ENCODE data around the gene LAMA1. TPM values are rescaled to one million over a fixed set of nuclear protein-coding genes. Genes with fewer than 3 reads are reported as not detected.

LAMA1 gene
- total and polyA plus RNA-seq, 2 donors (not counting 3 experiments of a cell fraction or from before 2014, with no cell fraction given) = 0.04 TPM; not detected in 1

DNA sequence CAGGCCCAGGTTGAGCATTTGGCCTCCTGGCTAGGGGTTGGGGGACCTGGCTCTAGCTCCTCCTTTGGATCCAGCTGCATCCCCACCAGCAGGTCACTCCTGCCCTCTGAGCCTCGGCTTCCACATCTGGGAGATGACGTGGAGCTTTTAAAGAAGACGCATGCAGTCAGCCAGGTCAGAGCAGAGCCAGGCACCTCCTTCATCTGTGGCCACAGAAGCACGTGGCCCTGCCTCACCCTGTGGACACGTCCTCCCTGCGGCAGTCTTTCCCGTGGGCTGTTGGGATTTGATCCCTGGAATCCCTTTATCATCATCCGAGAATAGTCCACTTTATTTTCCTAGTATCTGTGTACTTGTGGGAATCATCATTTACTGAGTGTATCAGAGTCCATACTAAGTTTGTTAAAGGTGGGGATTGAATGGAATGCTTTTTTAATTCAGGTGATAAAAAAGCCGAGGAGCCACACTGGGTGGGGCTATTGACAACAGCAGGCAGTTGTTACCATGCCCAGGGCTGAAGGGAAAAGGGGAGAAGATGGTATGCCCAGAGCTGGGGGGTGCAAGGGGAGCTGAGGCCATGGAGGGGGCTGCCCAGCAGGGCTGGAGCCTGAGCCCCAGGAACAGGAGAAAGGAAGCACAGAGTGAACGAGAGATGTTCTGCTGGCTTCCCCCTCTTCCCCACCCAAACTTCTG, 170.1 kb downstream of the LAMA1 start:
- no peaks in the 10 kb centered on the region for H3K79me2 ChIP-seq (ENCODE audit: control insufficient read depth, insufficient read depth, low read length)
- no peak overlapping the region for H3K4me2 ChIP-seq (ENCODE audit: insufficient read depth, low read length)
- CTCF ChIA-PET = no interaction called here
- dilution Hi-C loops (cut with MboI; ENCODE audit: extremely low pct_ligation_motif_present, low sequenced_read_pairs) = no loop called here
- no peak overlapping the region for H2AFZ ChIP-seq (ENCODE audit: low read depth, low read length)
- no peak for DNase-seq (ENCODE audit: low read depth, low spot score)
- BruUV-seq (replicated peaks) = no TSS peak
- TF ChIP-seq POLR2A (IDR thresholded peaks at IDR 0.05; ENCODE audit: low read depth, low read length) = no peak
- TF ChIP-seq EZH2 (IDR thresholded peaks at IDR 0.05; ENCODE audit: borderline replicate concordance, low read depth, low read length, severe bottlenecking) = no peak
- TF ChIP-seq GATA2 (IDR thresholded peaks at IDR 0.05; ENCODE audit: insufficient read depth, insufficient read length, low read depth, low read length) = no peak
- TF ChIP-seq, protein P1, sequence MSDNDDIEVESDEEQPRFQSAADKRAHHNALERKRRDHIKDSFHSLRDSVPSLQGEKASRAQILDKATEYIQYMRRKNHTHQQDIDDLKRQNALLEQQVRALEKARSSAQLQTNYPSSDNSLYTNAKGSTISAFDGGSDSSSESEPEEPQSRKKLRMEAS (IDR thresholded peaks at IDR 0.05; ENCODE audit: insufficient read depth, insufficient read length) = no peak
- no peak for TF ChIP-seq JUN (IDR thresholded peaks at IDR 0.05; ENCODE audit: borderline replicate concordance, insufficient read depth, insufficient read length, low read depth)
- TF ChIP-seq FOS (IDR thresholded peaks at IDR 0.05; ENCODE audit: borderline replicate concordance, insufficient read depth, low read length) = no peak
- no peak for TF ChIP-seq MYC (IDR thresholded peaks at IDR 0.05; ENCODE audit: low read depth, low read length)
- TF ChIP-seq POLR2AphosphoS5 (IDR thresholded peaks at IDR 0.05; ENCODE audit: insufficient read depth, low read depth, low read length) = no peak
- TF ChIP-seq CTCF (IDR thresholded peaks at IDR 0.05; ENCODE audit: extremely low read depth in 1 of 2, insufficient read depth in 1 of 2, low read depth in 1 of 2, low read length in 2 of 2) = no peak
- no peaks in the 10 kb centered on the region for H3K9me1 ChIP-seq (replicated peaks; ENCODE audit: control insufficient read depth, extremely low read depth, insufficient read depth, low read length)
- H4K20me1 ChIP-seq (replicated peaks; ENCODE audit: control insufficient read depth, extremely low read depth, insufficient read depth, low read length) = no peaks in the 10 kb centered on the region
- H3K27ac ChIP-seq (ENCODE audit: insufficient read depth, low read depth, low read length) = no peak overlapping the region
- no peak for FAIRE-seq
- intact Hi-C loops (cut with micrococcal nuclease) = no loop called here
- no peak overlapping the region for H3K4me3 ChIP-seq (replicated peaks in 1 of 3; ENCODE audit: insufficient read depth in 1 of 3, low read depth in 1 of 3, low read length in 3 of 3)
- no peaks in the 10 kb centered on the region for H3K36me3 ChIP-seq (ENCODE audit: control insufficient read depth in 2 of 2, extremely low read depth in 1 of 2, insufficient read depth in 2 of 2, low read length in 2 of 2)
- H3K27me3 ChIP-seq (ENCODE audit: control insufficient read depth in 2 of 2, insufficient read depth in 2 of 2, low read length in 2 of 2) = no peaks in the 10 kb centered on the region
- H3K9me3 ChIP-seq (replicated peaks; ENCODE audit: control insufficient read depth, insufficient read depth, low read length) = no peaks in the 10 kb centered on the region
- no peak overlapping the region for H3K9ac ChIP-seq (replicated peaks; ENCODE audit: extremely low read depth, insufficient read depth, low read length)
- no peaks in the 10 kb centered on the region for H3K4me1 ChIP-seq (ENCODE audit: control insufficient read depth, extremely low read depth, insufficient read depth, low read length)
- POLR2A ChIA-PET = no interaction called here

Measured in endothelial cell of umbilical vein (primary cell).